Testis (tissue), 2 donors: Measurements from ENCODE around the gene RCHY1.
"Not testable (repeated sequence)": the region's sequence is repeated elsewhere in the genome, so short reads cannot be mapped to it uniquely, and the experiment has no call there.

Experiments used
- CTCF ChIP-seq, 3 experiments: fragments of 450-650 bp in 2 of 3; fragments of 200-600 bp in 1 of 3; sonication (generic) in 1 of 3; IDR thresholded peaks; one replicate each; pipeline ENCODE4 v1.5.1; 2016 to 2019; ENCODE audit warnings: antibody characterized with exemption in 3 of 3, mild to moderate bottlenecking in 2 of 3, moderate library complexity in 1 of 3
- POLR2A ChIP-seq: fragments of 450-650 bp; IDR thresholded peaks from one replicate; pipeline ENCODE4 v1.6.1; 2017; ENCODE audit warnings: antibody characterized with exemption, mild to moderate bottlenecking, moderate library complexity

DNA sequence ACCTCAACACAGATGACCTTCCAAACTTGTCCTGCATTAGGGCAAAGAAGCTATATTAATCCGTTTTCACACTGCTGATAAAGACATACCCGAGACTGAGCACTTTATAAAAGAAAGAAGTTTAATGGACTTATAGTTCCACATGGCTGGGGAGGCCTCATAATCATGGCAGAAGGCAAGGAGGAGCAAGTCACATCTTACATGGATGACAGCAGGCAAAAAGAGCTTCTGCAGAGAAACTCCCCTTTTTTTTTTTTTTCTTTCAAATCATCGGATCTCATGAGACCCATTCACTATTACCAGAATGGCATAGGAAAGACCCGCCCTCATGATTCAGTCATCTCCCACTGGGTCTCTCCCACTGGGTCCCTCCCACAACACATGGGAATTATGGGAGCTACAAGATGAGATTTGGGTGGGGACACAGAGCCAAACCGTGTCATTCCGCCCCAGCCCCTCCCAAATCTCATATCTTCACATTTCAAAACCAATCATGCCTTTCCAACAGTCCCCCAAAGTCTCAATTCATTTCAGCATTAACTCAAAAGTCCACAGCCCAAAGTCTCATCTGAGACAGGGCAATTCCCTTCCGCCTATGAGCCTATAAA is 17.4 kb upstream of the RCHY1 start:
- not testable (repeated sequence) for TF ChIP-seq CTCF (IDR thresholded peaks at IDR 0.05); POLR2A
